Prostate gland (tissue), 2 donors: ENCODE measurements around the gene SCFD2. TPM values are rescaled to one million over a fixed set of nuclear protein-coding genes. Genes with fewer than 3 reads are reported as not detected.

Source experiments
- DNase-seq: peaks from one replicate; pipeline ENCODE4 v3.0.0-alpha.2; 2019; ENCODE audit warnings: low spot score
- H3K27ac ChIP-seq, 2 donors: fragments of 200-600 bp; sonication (generic); 2 replicates each; pipeline ENCODE4 v1.5.1; 2017 to 2019
- H3K27me3 ChIP-seq: fragments of 200-600 bp; sonication (generic); replicated peaks from 2 replicates; pipeline ENCODE4 v1.5.1; 2019; ENCODE audit not compliant: insufficient read depth
- H3K36me3 ChIP-seq, 2 donors: fragments of 200-600 bp; sonication (generic); 1 replicate in 1 of 2; 2 replicates in 1 of 2; pipeline versions ENCODE4 v1.5.1 to v1.8.1; 2017 to 2019
- H3K4me1 ChIP-seq: fragments of 200-600 bp; sonication (generic); replicated peaks from 2 replicates; pipeline ENCODE4 v1.5.1; 2019
- H3K4me3 ChIP-seq, 2 donors: fragments of 200-600 bp; sonication (generic); 2 replicates each; pipeline ENCODE4 v1.5.1; 2017 to 2019
- H3K9me3 ChIP-seq: fragments of 200-600 bp; sonication (generic); 2 replicates; pipeline ENCODE4 v1.5.1; 2017
- POLR2A ChIP-seq: fragments of 450-650 bp; IDR thresholded peaks from one replicate; pipeline ENCODE4 v1.6.1; 2016; ENCODE audit warnings: antibody characterized with exemption, mild to moderate bottlenecking
- POLR2AphosphoS5 ChIP-seq: sonication (generic); formaldehyde crosslinking; IDR thresholded peaks from one replicate; pipeline ENCODE4 v1.6.1; 2017; ENCODE audit warnings: antibody characterized with exemption
- WGBS: methylation state at CpG from one replicate; pipeline ENCODE4 v1.1.5; 2018; 5-methylcytosine and 5-hydroxymethylcytosine counted together
- intact Hi-C: fragments of 100-400 bp; cut with DNase I; formaldehyde crosslinking; loops from one replicate; pipeline ENCODE4 v1.14.2; 2022
- total RNA-seq, 2 donors: library from RNA; depleted of rRNA; stranded (reverse); fragments of >200 nt; gene quantifications; one replicate each; pipeline ENCODE4 v1.1.0, GENCODE V29; 2016
- TF ChIP-seq, protein P1 (sequence below), 4 experiments: fragments of 200-600 bp in 2 of 4; fragments of 450-650 bp in 2 of 4; sonication (generic) in 2 of 4; IDR thresholded peaks; 1 replicate in 3 of 4; 2 replicates in 1 of 4; pipeline ENCODE4 v1.5.1; 2016 to 2019; ENCODE audit warnings: antibody characterized with exemption in 4 of 4, mild to moderate bottlenecking in 2 of 4, moderate library complexity in 2 of 4

SCFD2 gene
- total RNA-seq, 2 donors from 2014 or later, result 10.7 to 21.1 TPM

DNA sequence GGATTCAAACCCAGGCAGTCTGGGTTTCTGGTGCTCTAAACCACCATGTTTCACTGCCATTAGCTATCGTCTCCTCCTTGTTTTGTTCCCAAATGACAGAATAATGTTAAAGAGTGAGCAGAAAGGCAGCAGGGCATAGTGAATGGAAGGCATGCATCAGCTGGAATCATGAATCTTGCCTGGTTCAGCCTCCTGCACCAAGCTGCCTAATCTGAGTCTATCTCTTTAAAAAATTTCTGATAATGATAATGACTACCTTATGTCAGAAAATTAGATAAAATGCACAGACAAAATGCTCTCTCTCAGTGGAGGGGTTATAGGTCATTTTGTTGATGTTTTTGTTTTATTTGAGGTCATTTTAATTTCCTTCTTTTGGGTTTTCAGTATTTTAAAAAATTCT lies 316.3 kb downstream of the SCFD2 start:
- no peak for DNase-seq
- 96% methylated on average over 1 of the region's 1 CpG for WGBS

DNA sequence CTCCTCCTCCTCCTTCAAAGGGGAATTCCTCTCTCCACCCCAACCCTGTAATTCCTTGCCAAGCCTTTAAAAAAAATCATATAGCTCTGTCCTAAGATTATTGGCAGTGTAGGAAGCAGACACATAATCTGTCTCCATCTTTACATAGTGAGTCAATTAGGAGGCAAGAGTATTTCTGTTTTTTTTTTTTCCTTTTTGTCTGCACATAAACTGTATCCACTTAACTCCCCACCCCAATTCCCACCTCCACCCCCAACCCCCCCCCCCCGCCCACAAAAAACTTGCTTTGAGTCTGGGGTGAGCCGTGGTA lies 321.3 kb downstream of the SCFD2 start:
- Histone ChIP-seq H3K27me3 (no peaks in the 10 kb centered on the region), H3K9me3 (no peaks in the 10 kb centered on the region), H3K36me3 (no peaks in the 10 kb centered on the region), H3K4me1 (no peaks in the 10 kb centered on the region), H3K4me3 (no peak overlapping the region), H3K27ac (no peak overlapping the region)
- DNase-seq, result no peak
- intact Hi-C loops, result no loop called here
- WGBS, result 74% methylated on average over 2 of the region's 2 CpGs
- TF ChIP-seq, protein P1, sequence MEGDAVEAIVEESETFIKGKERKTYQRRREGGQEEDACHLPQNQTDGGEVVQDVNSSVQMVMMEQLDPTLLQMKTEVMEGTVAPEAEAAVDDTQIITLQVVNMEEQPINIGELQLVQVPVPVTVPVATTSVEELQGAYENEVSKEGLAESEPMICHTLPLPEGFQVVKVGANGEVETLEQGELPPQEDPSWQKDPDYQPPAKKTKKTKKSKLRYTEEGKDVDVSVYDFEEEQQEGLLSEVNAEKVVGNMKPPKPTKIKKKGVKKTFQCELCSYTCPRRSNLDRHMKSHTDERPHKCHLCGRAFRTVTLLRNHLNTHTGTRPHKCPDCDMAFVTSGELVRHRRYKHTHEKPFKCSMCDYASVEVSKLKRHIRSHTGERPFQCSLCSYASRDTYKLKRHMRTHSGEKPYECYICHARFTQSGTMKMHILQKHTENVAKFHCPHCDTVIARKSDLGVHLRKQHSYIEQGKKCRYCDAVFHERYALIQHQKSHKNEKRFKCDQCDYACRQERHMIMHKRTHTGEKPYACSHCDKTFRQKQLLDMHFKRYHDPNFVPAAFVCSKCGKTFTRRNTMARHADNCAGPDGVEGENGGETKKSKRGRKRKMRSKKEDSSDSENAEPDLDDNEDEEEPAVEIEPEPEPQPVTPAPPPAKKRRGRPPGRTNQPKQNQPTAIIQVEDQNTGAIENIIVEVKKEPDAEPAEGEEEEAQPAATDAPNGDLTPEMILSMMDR (IDR thresholded peaks at IDR 0.05), result no peak
- no peak for TF ChIP-seq POLR2AphosphoS5
- TF ChIP-seq POLR2A, result no peak

More for the DNA sequence above, 316.3 kb downstream of the SCFD2 start:
- TF ChIP-seq POLR2A (no peak), POLR2AphosphoS5 (no peak)
- TF ChIP-seq, protein P1 (IDR thresholded peaks at IDR 0.05), result no peak
- no peaks in the 10 kb centered on the region for H3K27me3 ChIP-seq
- H3K9me3 ChIP-seq, result no peaks in the 10 kb centered on the region
- no peak overlapping the region for H3K4me3 ChIP-seq
- H3K27ac ChIP-seq, result no peak overlapping the region
- intact Hi-C loops, result no loop called here
- H3K36me3 ChIP-seq, result no peaks in the 10 kb centered on the region
- no peaks in the 10 kb centered on the region for H3K4me1 ChIP-seq

DNA sequence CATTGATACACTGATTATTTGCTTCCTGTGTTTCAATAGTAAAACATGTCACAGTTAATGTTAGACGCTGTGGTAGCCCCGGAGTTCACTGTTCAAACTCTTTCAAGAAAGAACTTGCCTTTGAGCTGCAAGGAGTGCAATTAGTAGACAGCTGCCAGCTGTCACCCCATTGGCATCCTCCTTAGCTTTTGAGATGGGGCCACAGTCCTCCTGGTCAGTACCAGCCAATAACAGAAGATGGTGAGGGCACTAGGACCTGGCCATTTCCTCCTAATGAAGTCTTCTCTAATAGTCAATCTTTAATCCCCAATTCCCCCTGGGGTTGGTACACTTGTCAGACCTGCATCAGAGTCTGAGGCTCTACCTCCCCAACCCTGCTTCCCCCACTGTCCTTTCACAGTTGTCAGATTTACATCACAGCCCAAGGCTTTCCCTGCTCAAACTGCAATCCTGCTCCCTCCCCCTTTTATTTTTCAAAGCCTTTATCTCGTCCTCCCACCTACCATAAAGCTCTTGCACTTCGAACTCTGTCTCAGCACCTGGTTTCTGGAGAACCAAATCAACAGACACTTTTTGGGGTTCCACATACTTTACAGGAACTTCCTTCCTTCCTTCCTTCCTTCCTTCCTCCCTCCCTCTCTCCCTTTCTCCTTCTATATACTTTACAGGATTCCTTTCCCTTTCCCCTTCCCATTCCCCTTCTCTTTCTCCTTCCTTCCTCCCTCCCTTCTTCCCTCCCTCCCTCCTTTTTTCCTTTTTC lies 321.8 kb downstream of the SCFD2 start:
- intact Hi-C loops, result no loop called here
- Histone ChIP-seq H3K4me3 (no peak overlapping the region), H3K27me3 (no peaks in the 10 kb centered on the region), H3K27ac (no peak overlapping the region), H3K36me3 (no peaks in the 10 kb centered on the region), H3K9me3 (no peaks in the 10 kb centered on the region), H3K4me1 (no peaks in the 10 kb centered on the region)
- 61% methylated on average over 4 of the region's 4 CpGs for WGBS
- TF ChIP-seq POLR2A (no peak), POLR2AphosphoS5 (no peak)
- TF ChIP-seq, protein P1 (IDR thresholded peaks at IDR 0.05), result no peak
- no peak for DNase-seq

DNA sequence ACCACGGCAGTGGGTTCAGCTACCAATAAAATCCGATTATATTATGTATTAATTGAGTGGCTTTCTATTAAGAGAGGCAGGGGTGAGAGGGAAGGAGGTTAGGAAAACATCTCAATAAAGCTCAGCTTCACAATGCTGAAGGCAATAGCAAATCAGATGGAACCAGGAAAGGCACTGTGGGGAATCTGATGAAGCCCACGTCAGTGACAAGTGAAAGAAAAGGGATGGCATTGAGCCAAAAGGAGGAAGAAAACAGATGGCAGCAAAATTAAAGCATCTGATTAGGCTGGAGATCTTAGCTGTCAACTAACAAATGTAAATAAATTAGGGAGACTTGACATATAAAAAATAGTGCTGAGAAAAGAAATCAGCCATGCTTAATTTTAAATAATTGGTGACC lies 322.8 kb downstream of the SCFD2 start:
- no peak for TF ChIP-seq POLR2AphosphoS5
- TF ChIP-seq, protein P1 (IDR thresholded peaks at IDR 0.05), result no peak
- TF ChIP-seq POLR2A, result no peak
- Histone ChIP-seq H3K27me3 (no peaks in the 10 kb centered on the region), H3K9me3 (no peaks in the 10 kb centered on the region), H3K36me3 (no peaks in the 10 kb centered on the region), H3K4me1 (no peaks in the 10 kb centered on the region), H3K27ac (no peak overlapping the region), H3K4me3 (no peak overlapping the region)
- intact Hi-C loops, result no loop called here
- 75% methylated on average over 3 of the region's 3 CpGs for WGBS
- DNase-seq, result no peak

DNA sequence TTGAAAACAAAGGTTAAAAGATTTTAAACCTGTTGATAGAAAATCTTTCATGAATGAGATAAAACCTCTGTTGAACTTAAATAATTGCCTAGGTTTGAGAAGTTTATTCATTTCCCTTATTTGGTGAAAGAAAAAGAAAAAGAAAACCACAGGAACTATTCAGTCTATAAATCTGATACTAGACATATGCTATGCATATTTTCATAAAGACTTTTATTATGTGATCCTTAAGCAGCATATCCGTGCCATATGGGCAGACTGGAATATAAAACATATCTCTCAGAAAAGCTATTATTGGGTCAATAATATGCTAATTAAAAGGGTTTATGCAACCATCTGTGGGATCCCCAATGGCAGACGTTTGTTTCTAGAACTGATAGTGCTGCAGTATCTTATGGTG lies 325.0 kb downstream of the SCFD2 start:
- intact Hi-C loops, result no loop called here
- Histone ChIP-seq H3K9me3 (no peaks in the 10 kb centered on the region), H3K4me1 (no peaks in the 10 kb centered on the region), H3K27me3 (no peaks in the 10 kb centered on the region), H3K4me3 (no peak overlapping the region), H3K36me3 (no peaks in the 10 kb centered on the region), H3K27ac (no peak overlapping the region)
- WGBS, result 78% methylated on average over 2 of the region's 2 CpGs
- TF ChIP-seq, protein P1 (IDR thresholded peaks at IDR 0.05), result no peak
- TF ChIP-seq POLR2A (no peak), POLR2AphosphoS5 (no peak)
- DNase-seq, result no peak
